ENCODE results near the gene EEF1AKMT3. TPM values are rescaled to one million over a fixed set of nuclear protein-coding genes. Genes with fewer than 3 reads are reported as not detected.

The EEF1AKMT3 gene
- total RNA-seq, 1 donor from 2014 or later = 6.8 TPM

DNA sequence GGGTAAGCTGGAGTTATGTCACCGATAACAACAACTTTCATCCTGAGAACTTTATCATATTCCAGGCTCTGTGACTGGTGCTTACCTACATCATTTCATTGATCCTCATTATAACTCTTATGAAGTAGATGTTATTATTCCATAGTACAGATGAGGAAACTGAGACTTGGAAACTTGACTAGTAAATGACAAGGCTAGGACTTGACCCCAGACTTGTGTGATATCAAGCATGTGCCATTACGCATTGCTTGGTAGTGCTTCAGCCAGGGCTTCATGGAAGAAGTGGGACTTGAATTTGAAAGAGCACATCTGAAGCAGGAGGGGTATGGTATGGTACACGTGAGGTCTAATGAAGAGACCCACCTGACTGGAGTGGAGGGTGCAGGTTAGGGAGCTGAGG lies 34.3 kb downstream of the EEF1AKMT3 start:
- DNase-seq = no peak
- Histone ChIP-seq H3K4me3 (no peak overlapping the region), H3K27me3 (ENCODE audit: low read depth) (no peaks in the 10 kb centered on the region), H3K27ac (no peak overlapping the region), H3K36me3 (peaks cover 100% of the 10 kb centered on the region), H3K4me1 (peaks cover 6% of the 10 kb centered on the region), H3K9me3 (no peaks in the 10 kb centered on the region)
- TF ChIP-seq, protein P1, sequence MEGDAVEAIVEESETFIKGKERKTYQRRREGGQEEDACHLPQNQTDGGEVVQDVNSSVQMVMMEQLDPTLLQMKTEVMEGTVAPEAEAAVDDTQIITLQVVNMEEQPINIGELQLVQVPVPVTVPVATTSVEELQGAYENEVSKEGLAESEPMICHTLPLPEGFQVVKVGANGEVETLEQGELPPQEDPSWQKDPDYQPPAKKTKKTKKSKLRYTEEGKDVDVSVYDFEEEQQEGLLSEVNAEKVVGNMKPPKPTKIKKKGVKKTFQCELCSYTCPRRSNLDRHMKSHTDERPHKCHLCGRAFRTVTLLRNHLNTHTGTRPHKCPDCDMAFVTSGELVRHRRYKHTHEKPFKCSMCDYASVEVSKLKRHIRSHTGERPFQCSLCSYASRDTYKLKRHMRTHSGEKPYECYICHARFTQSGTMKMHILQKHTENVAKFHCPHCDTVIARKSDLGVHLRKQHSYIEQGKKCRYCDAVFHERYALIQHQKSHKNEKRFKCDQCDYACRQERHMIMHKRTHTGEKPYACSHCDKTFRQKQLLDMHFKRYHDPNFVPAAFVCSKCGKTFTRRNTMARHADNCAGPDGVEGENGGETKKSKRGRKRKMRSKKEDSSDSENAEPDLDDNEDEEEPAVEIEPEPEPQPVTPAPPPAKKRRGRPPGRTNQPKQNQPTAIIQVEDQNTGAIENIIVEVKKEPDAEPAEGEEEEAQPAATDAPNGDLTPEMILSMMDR (IDR thresholded peaks at IDR 0.05) = no peak
- no peak for ATAC-seq
- intact Hi-C loops (cut with DNase I) = no loop called here

DNA sequence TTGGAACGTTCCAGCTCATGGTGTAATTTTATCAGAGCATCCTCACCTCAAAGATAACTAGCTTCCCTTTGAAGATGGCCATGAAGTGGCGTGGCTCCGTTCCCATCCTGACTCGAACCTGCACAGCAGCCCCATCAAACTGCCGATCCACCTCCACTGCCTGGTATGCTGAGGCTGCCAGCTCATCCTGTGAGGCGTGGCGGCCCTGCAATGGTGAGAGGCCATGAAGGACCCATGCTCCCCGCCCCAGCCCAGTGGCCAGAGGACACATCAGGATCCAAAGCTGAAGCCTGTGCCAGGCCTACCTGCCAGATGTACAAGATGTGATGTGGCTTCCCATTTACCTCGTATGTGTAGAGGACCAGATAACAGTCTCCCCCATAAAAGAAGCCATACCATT lies 34.9 kb downstream of the EEF1AKMT3 start:
- ATAC-seq (no peak), DNase-seq (no peak)
- Histone ChIP-seq H3K4me1 (peaks cover 6% of the 10 kb centered on the region), H3K9me3 (no peaks in the 10 kb centered on the region), H3K27me3 (ENCODE audit: low read depth) (no peaks in the 10 kb centered on the region), H3K27ac (no peak overlapping the region), H3K36me3 (peaks cover 100% of the 10 kb centered on the region), H3K4me3 (no peak overlapping the region)
- TF ChIP-seq, protein P1 (IDR thresholded peaks at IDR 0.05) = no peak
- intact Hi-C loops (cut with DNase I) = no loop called here

DNA sequence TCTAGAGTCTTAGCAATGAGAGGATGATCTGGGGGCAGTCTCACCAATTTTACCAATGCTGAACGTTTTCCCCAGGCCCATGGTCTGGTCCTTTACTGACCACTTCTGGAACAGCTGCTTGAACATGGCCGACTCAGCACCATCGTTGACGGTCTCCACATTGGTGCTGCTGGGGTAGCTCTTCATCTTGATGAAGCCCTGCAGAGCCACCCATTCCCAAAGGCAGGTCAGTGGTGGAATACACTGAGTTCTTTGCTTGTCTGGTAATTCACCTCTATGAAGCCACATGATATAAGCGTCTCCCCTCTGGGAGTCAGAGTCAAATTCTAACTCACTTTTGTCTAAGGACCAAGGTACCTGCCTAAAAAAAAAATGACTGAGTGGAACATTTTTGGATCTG lies 35.9 kb downstream of the EEF1AKMT3 start:
- H3K27ac ChIP-seq = no peak overlapping the region
- H3K9me3 ChIP-seq = no peaks in the 10 kb centered on the region
- TF ChIP-seq, protein P1 (IDR thresholded peaks at IDR 0.05) = no peak
- H3K4me1 ChIP-seq = peaks cover 5% of the 10 kb centered on the region
- peaks cover 100% of the 10 kb centered on the region for H3K36me3 ChIP-seq
- intact Hi-C loops (cut with DNase I) = no loop called here
- H3K27me3 ChIP-seq (ENCODE audit: low read depth) = no peaks in the 10 kb centered on the region
- ATAC-seq = no peak
- no peak overlapping the region for H3K4me3 ChIP-seq
- no peak for DNase-seq

DNA sequence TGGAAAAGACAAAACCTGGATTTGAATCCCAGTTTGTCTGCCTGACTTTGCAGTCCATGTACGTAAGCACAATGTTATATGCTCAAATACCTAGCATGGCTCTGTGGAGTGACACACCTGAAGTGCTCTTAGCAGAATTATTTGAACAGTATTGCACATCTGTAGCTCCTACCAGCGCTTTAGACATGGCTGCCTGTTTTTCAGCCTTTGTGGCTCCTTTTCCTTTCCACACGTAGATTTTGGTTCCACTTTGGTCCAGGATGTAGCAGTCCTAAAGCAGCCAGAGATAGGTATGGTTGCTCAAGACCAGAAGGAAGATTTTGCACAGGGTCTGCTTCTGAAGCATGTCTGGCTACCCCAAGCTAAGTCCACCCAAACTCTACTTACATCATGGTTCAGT lies 37.0 kb downstream of the EEF1AKMT3 start:
- Histone ChIP-seq H3K9me3 (no peaks in the 10 kb centered on the region), H3K36me3 (peaks cover 93% of the 10 kb centered on the region), H3K27ac (no peak overlapping the region), H3K4me1 (peaks cover 2% of the 10 kb centered on the region), H3K27me3 (ENCODE audit: low read depth) (no peaks in the 10 kb centered on the region), H3K4me3 (no peak overlapping the region)
- no peak for DNase-seq
- intact Hi-C loops (cut with DNase I) = no loop called here
- ATAC-seq = peak in 1 of 2 donors; percentile 43
- TF ChIP-seq, protein P1 (IDR thresholded peaks at IDR 0.05) = no peak

DNA sequence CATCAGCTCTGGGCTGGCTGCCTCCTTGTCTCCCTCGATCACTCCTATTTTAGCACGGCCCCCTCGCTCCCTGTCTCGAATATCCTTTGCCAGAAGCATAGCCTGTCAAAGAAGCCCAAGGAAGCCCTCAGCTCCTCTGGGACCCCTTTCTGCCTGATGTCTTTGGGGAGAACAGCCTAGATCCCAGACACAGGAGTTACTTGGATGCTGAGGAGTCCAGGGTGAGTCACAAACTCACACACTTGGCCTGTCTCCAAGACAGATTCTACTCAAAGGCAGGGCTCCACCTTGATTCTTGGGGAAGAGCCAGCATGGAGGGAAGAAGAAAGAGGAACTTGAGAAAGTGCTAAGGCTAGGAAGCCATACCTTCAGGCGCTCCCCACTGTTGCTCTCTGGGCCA lies 38.0 kb downstream of the EEF1AKMT3 start:
- Histone ChIP-seq H3K4me3 (no peak overlapping the region), H3K9me3 (no peaks in the 10 kb centered on the region), H3K36me3 (peaks cover 83% of the 10 kb centered on the region), H3K4me1 (peaks cover 13% of the 10 kb centered on the region), H3K27ac (no peak overlapping the region), H3K27me3 (ENCODE audit: low read depth) (no peaks in the 10 kb centered on the region)
- intact Hi-C loops (cut with DNase I) = no loop called here
- TF ChIP-seq, protein P1 (IDR thresholded peaks at IDR 0.05) = no peak
- DNase-seq (no peak), ATAC-seq (no peak)

Data from lower lobe of right lung (tissue), 2 donors.